ENCODE data around the gene ITIH5.

The ITIH5 gene

GRCh38 chr10:7651853-7652470 is 14.8 kb downstream of the ITIH5 start:
- H3K4me1 ChIP-seq (ENCODE audit: low read length): no peaks in the 10 kb centered on the region
- no peak overlapping the region for H3K27ac ChIP-seq (ENCODE audit: low read length)
- no peaks in the 10 kb centered on the region for H4K20me1 ChIP-seq (ENCODE audit: insufficient read depth, low read length)
- H2AFZ ChIP-seq (ENCODE audit: low read length): no peak overlapping the region
- H3K4me2 ChIP-seq (ENCODE audit: low read depth, low read length): no peak overlapping the region
- H3K36me3 ChIP-seq (replicated peaks; ENCODE audit: insufficient read depth, low read length): no peaks in the 10 kb centered on the region
- H3K4me3 ChIP-seq (ENCODE audit: low read length): no peak overlapping the region
- no peaks in the 10 kb centered on the region for H3K79me2 ChIP-seq (ENCODE audit: low read length)
- no peaks in the 10 kb centered on the region for H3K9me2 ChIP-seq (replicated peaks; ENCODE audit: insufficient read depth, low read length)
- H3K9me3 ChIP-seq (replicated peaks; ENCODE audit: insufficient read depth, low read length): no peaks in the 10 kb centered on the region
- TF ChIP-seq CTCF (IDR thresholded peaks at IDR 0.05; ENCODE audit: low read length) (no peak), EZH2 (optimal IDR thresholded peaks at IDR 0.05; ENCODE audit: low read depth, low read length) (no peak), EZH2phosphoT487 (IDR thresholded peaks at IDR 0.05; ENCODE audit: low read length) (no peak)
- DNase-seq: no peak
- no peaks in the 10 kb centered on the region for H3F3A ChIP-seq (ENCODE audit: insufficient read depth, low read length)
- no peaks in the 10 kb centered on the region for H3K27me3 ChIP-seq (replicated peaks; ENCODE audit: insufficient read depth, low read length)
- no peak overlapping the region for H3K9ac ChIP-seq (ENCODE audit: low read length)

- no peaks in the 10 kb centered on the region for H3K9me3 ChIP-seq (replicated peaks; ENCODE audit: insufficient read depth, low read length)
- no peaks in the 10 kb centered on the region for H3K36me3 ChIP-seq (replicated peaks; ENCODE audit: insufficient read depth, low read length)
- no peaks in the 10 kb centered on the region for H3F3A ChIP-seq (ENCODE audit: insufficient read depth, low read length)
- no peak overlapping the region for H2AFZ ChIP-seq (ENCODE audit: low read length)
- H3K27me3 ChIP-seq (replicated peaks; ENCODE audit: insufficient read depth, low read length): no peaks in the 10 kb centered on the region
- H3K4me3 ChIP-seq (ENCODE audit: low read length): no peak overlapping the region
- H3K79me2 ChIP-seq (ENCODE audit: low read length): no peaks in the 10 kb centered on the region
- H4K20me1 ChIP-seq (ENCODE audit: insufficient read depth, low read length): no peaks in the 10 kb centered on the region
- no peaks in the 10 kb centered on the region for H3K4me1 ChIP-seq (ENCODE audit: low read length)
- no peak overlapping the region for H3K27ac ChIP-seq (ENCODE audit: low read length)
- no peak for TF ChIP-seq EZH2 (optimal IDR thresholded peaks at IDR 0.05; ENCODE audit: low read depth, low read length)
- TF ChIP-seq EZH2phosphoT487 (IDR thresholded peaks at IDR 0.05; ENCODE audit: low read length): no peak
- no peak for TF ChIP-seq CTCF (IDR thresholded peaks at IDR 0.05; ENCODE audit: low read length)
- no peaks in the 10 kb centered on the region for H3K9me2 ChIP-seq (replicated peaks; ENCODE audit: insufficient read depth, low read length)
- DNase-seq: no peak
- H3K9ac ChIP-seq (ENCODE audit: low read length): no peak overlapping the region
- no peak overlapping the region for H3K4me2 ChIP-seq (ENCODE audit: low read depth, low read length)
Measured at GRCh38 chr10:7649673-7650300, 17.0 kb downstream of the ITIH5 start.

GRCh38 chr10:7647062-7647664 is 19.6 kb downstream of the ITIH5 start:
- no peak for DNase-seq
- H3K36me3 ChIP-seq (replicated peaks; ENCODE audit: insufficient read depth, low read length): no peaks in the 10 kb centered on the region
- H3K9ac ChIP-seq (ENCODE audit: low read length): no peak overlapping the region
- no peaks in the 10 kb centered on the region for H3K9me2 ChIP-seq (replicated peaks; ENCODE audit: insufficient read depth, low read length)
- no peaks in the 10 kb centered on the region for H3F3A ChIP-seq (ENCODE audit: insufficient read depth, low read length)
- H4K20me1 ChIP-seq (ENCODE audit: insufficient read depth, low read length): no peaks in the 10 kb centered on the region
- H3K27ac ChIP-seq (ENCODE audit: low read length): no peak overlapping the region
- H3K9me3 ChIP-seq (replicated peaks; ENCODE audit: insufficient read depth, low read length): no peaks in the 10 kb centered on the region
- no peaks in the 10 kb centered on the region for H3K79me2 ChIP-seq (ENCODE audit: low read length)
- no peaks in the 10 kb centered on the region for H3K4me1 ChIP-seq (ENCODE audit: low read length)
- no peaks in the 10 kb centered on the region for H3K27me3 ChIP-seq (replicated peaks; ENCODE audit: insufficient read depth, low read length)
- TF ChIP-seq CTCF (IDR thresholded peaks at IDR 0.05; ENCODE audit: low read length): no peak
- no peak for TF ChIP-seq EZH2phosphoT487 (IDR thresholded peaks at IDR 0.05; ENCODE audit: low read length)
- no peak for TF ChIP-seq EZH2 (optimal IDR thresholded peaks at IDR 0.05; ENCODE audit: low read depth, low read length)
- H3K4me3 ChIP-seq (ENCODE audit: low read length): no peak overlapping the region
- H2AFZ ChIP-seq (ENCODE audit: low read length): no peak overlapping the region
- H3K4me2 ChIP-seq (ENCODE audit: low read depth, low read length): no peak overlapping the region

Data from MM.1S (cell line).